Gastrocnemius medialis (tissue), 4 donors: ENCODE measurements around the gene PTPN3. TPM values are rescaled to one million over a fixed set of nuclear protein-coding genes. Genes with fewer than 3 reads are reported as not detected.

Source experiments
- ATAC-seq, 2 donors: fragments of 150-250 bp; one replicate each; pipeline ENCODE4 v1.9.1; 2016
- DNase-seq, 2 donors: peaks; one replicate each; pipeline ENCODE4 v3.0.0-alpha.2; 2019
- H3K27ac ChIP-seq, 4 donors: fragments of 200-600 bp; sonication (generic); 1 replicate in 1 of 4; 2 replicates in 3 of 4; pipeline ENCODE4 v1.5.1; 2016 to 2018; ENCODE audit warnings: mild to moderate bottlenecking in 2 of 4, moderate library complexity in 1 of 4
- H3K27me3 ChIP-seq, 3 donors: fragments of 200-600 bp; sonication (generic) in 2 of 3; 1 replicate in 1 of 3; 2 replicates in 2 of 3; pipeline versions ENCODE4 v1.5.1 to v1.6.0; 2016 to 2019; ENCODE audit warnings: mild to moderate bottlenecking in 1 of 3, moderate library complexity in 1 of 3
- H3K36me3 ChIP-seq, 2 donors: fragments of 200-600 bp; sonication (generic) in 1 of 2; one replicate each; pipeline ENCODE4 v1.5.1; 2017 to 2018
- H3K4me1 ChIP-seq, 2 donors: fragments of 200-600 bp; sonication (generic) in 1 of 2; one replicate each; pipeline ENCODE4 v1.5.1; 2016 to 2017; ENCODE audit warnings: mild to moderate bottlenecking in 2 of 2
- H3K4me3 ChIP-seq, 4 donors: fragments of 200-600 bp; sonication (generic) in 3 of 4; 1 replicate in 1 of 4; 2 replicates in 3 of 4; pipeline ENCODE4 v1.5.1; 2016 to 2019; ENCODE audit warnings: mild to moderate bottlenecking in 2 of 4
- H3K9me3 ChIP-seq, 3 donors: fragments of 200-600 bp; sonication (generic) in 2 of 3; 1 replicate in 1 of 3; 2 replicates in 2 of 3; pipeline ENCODE4 v1.5.1; 2016 to 2019
- CTCF ChIP-seq, 5 experiments: fragments of 450-650 bp in 3 of 5; fragments of 200-600 bp in 2 of 5; sonication (generic) in 2 of 5; IDR thresholded peaks in 4 of 5; conservative IDR thresholded peaks in 1 of 5; 1 replicate in 4 of 5; 2 replicates in 1 of 5; pipeline ENCODE4 v1.5.1; 2016 to 2019; ENCODE audit warnings: antibody characterized with exemption in 5 of 5, mild to moderate bottlenecking in 3 of 5, moderate library complexity in 3 of 5
- POLR2A ChIP-seq, 2 donors: fragments of 450-650 bp; IDR thresholded peaks; one replicate each; pipeline ENCODE4 v1.6.1; 2017; ENCODE audit warnings: antibody characterized with exemption in 2 of 2, mild to moderate bottlenecking in 2 of 2, moderate library complexity in 2 of 2
- in situ Hi-C, 4 donors: fragments of 200-750 bp; cut with MboI; loops; one replicate each; pipeline versions ENCODE4 v1.15.0 to v1.8.0; 2017; ENCODE audit warnings: low sequenced_read_pairs in 4 of 4
- intact Hi-C: fragments of 100-400 bp; cut with DNase I; formaldehyde crosslinking; loops from one replicate; pipeline ENCODE4 v1.15.1; 2023; ENCODE audit warnings: low total_unique reads
- total RNA-seq, 4 donors: library from RNA; depleted of rRNA; stranded (reverse); fragments of >200 nt; gene quantifications; one replicate each; pipeline versions ENCODE4 v1.1.0 to v1.2.3, GENCODE V29; 2016

PTPN3 gene
- total RNA-seq, 4 donors from 2014 or later, result 15.6 to 305 (median 82.2) TPM

- in situ Hi-C loops (no loop called here), intact Hi-C loops (no loop called here)
- H3K27me3 ChIP-seq, result no peaks in the 10 kb centered on the region
- no peaks in the 10 kb centered on the region for H3K9me3 ChIP-seq
- peak overlapping the region in 3 of 4 donors; percentile 44 to 59 (median 56) for H3K4me3 ChIP-seq
- DNase-seq (no peak), ATAC-seq (no peak)
- TF ChIP-seq CTCF (IDR thresholded peaks at IDR 0.05 in 4 of 5, conservative IDR thresholded peaks at IDR 0.05 in 1 of 5), result no peak
- TF ChIP-seq POLR2A (IDR thresholded peaks at IDR 0.05), result no peak
- peaks cover 55 to 62% of the 10 kb centered on the region in 2 donors for H3K4me1 ChIP-seq
- H3K27ac ChIP-seq, result peak overlapping the region; percentile 90 to 95 (median 92)
- peaks cover 0 to 21% of the 10 kb centered on the region in 2 donors for H3K36me3 ChIP-seq
Measured at GRCh38 chr9:109416135-109416706, 81.9 kb downstream of the PTPN3 start.

- Histone ChIP-seq H3K4me3 (peak overlapping the region in 1 of 4 donors; percentile 5), H3K4me1 (peaks cover 55 to 60% of the 10 kb centered on the region in 2 donors), H3K9me3 (no peaks in the 10 kb centered on the region), H3K27me3 (no peaks in the 10 kb centered on the region), H3K36me3 (peaks cover 0 to 30% of the 10 kb centered on the region in 2 donors), H3K27ac (peak overlapping the region; percentile 61 to 95 (median 74))
- ATAC-seq (no peak), DNase-seq (no peak)
- TF ChIP-seq POLR2A (IDR thresholded peaks at IDR 0.05) (no peak), CTCF (IDR thresholded peaks at IDR 0.05 in 4 of 5, conservative IDR thresholded peaks at IDR 0.05 in 1 of 5) (no peak)
- intact Hi-C loops, result no loop called here
- in situ Hi-C loops, result no loop called here
Measured at GRCh38 chr9:109414125-109414785, 83.9 kb downstream of the PTPN3 start.

GRCh38 chr9:109411798-109412352, 86.2 kb downstream of the PTPN3 start:
- Histone ChIP-seq H3K4me3 (no peak overlapping the region), H3K27ac (peak overlapping the region; percentile 61 to 95 (median 74)), H3K36me3 (peaks cover 5 to 49% of the 10 kb centered on the region in 2 donors), H3K27me3 (no peaks in the 10 kb centered on the region), H3K4me1 (peaks cover 40 to 55% of the 10 kb centered on the region in 2 donors), H3K9me3 (no peaks in the 10 kb centered on the region)
- TF ChIP-seq POLR2A (IDR thresholded peaks at IDR 0.05) (no peak), CTCF (IDR thresholded peaks at IDR 0.05 in 4 of 5, conservative IDR thresholded peaks at IDR 0.05 in 1 of 5) (peak; percentile 39 to 62 (median 56))
- ATAC-seq, result peak in 1 of 2 donors; percentile 49
- in situ Hi-C loops, result no loop called here
- intact Hi-C loops, result no loop called here
- DNase-seq, result no peak

- Histone ChIP-seq H3K4me1 (peaks cover 34 to 48% of the 10 kb centered on the region in 2 donors), H3K27ac (peak overlapping the region; percentile 61 to 95 (median 74)), H3K9me3 (no peaks in the 10 kb centered on the region), H3K4me3 (no peak overlapping the region), H3K36me3 (peaks cover 5 to 56% of the 10 kb centered on the region in 2 donors), H3K27me3 (no peaks in the 10 kb centered on the region)
- no peak for DNase-seq
- peak; percentile 47 to 55 for ATAC-seq
- TF ChIP-seq CTCF (IDR thresholded peaks at IDR 0.05 in 4 of 5, conservative IDR thresholded peaks at IDR 0.05 in 1 of 5) (no peak), POLR2A (IDR thresholded peaks at IDR 0.05) (no peak)
- intact Hi-C loops (no loop called here), in situ Hi-C loops (no loop called here)
Measured at GRCh38 chr9:109411069-109411761, 86.9 kb downstream of the PTPN3 start.
